Measurements from ENCODE around the gene CRYBG2. TPM values are rescaled to one million over a fixed set of nuclear protein-coding genes. Genes with fewer than 3 reads are reported as not detected.

The CRYBG2 gene
- total and polyA plus RNA-seq, 4 donors: 0.37 to 7.7 (median 2.7) TPM

- H3K4me1 ChIP-seq (ENCODE audit: control insufficient read depth in 5 of 5, insufficient read depth in 5 of 5, low read length in 5 of 5): peaks cover 0 to 18% (median 0%) of the 10 kb centered on the region in 5 donors
- H3K27ac ChIP-seq (ENCODE audit: low read depth in 1 of 2, low read length in 1 of 2): peak overlapping the region in 1 of 2 donors; percentile 91
- H3K36me3 ChIP-seq (ENCODE audit: control insufficient read depth in 4 of 4, insufficient read depth in 4 of 4, low read length in 4 of 4): peaks cover 0 to 7% (median 3%) of the 10 kb centered on the region in 4 donors
- ATAC-seq (ENCODE audit: insufficient read depth, low FRiP score) (no peak), DNase-seq (no peak)
- TF ChIP-seq, protein P1, sequence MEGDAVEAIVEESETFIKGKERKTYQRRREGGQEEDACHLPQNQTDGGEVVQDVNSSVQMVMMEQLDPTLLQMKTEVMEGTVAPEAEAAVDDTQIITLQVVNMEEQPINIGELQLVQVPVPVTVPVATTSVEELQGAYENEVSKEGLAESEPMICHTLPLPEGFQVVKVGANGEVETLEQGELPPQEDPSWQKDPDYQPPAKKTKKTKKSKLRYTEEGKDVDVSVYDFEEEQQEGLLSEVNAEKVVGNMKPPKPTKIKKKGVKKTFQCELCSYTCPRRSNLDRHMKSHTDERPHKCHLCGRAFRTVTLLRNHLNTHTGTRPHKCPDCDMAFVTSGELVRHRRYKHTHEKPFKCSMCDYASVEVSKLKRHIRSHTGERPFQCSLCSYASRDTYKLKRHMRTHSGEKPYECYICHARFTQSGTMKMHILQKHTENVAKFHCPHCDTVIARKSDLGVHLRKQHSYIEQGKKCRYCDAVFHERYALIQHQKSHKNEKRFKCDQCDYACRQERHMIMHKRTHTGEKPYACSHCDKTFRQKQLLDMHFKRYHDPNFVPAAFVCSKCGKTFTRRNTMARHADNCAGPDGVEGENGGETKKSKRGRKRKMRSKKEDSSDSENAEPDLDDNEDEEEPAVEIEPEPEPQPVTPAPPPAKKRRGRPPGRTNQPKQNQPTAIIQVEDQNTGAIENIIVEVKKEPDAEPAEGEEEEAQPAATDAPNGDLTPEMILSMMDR (IDR thresholded peaks at IDR 0.05; ENCODE audit: control extremely low read depth, extremely low read depth): no peak
- H3K9ac ChIP-seq (ENCODE audit: insufficient read depth in 1 of 2, low read length in 2 of 2): no peak overlapping the region
- no peak overlapping the region for H3K4me3 ChIP-seq
- H3K27me3 ChIP-seq (ENCODE audit: control insufficient read depth in 3 of 3, insufficient read depth in 3 of 3, low read length in 2 of 3): no peaks in the 10 kb centered on the region
- no peaks in the 10 kb centered on the region for H3K9me3 ChIP-seq (ENCODE audit: control insufficient read depth in 4 of 4, insufficient read depth in 3 of 4, low read length in 3 of 4)
- WGBS, 2 donors: 24 to 51% methylated on average over 5 of the region's 5 CpGs
Measured at GRCh38 chr1:26288311-26288941, 65.5 kb downstream of the CRYBG2 start.

- no peaks in the 10 kb centered on the region for H3K9me3 ChIP-seq (ENCODE audit: control insufficient read depth in 4 of 4, insufficient read depth in 3 of 4, low read length in 3 of 4)
- H3K27me3 ChIP-seq (ENCODE audit: control insufficient read depth in 3 of 3, insufficient read depth in 3 of 3, low read length in 2 of 3): no peaks in the 10 kb centered on the region
- TF ChIP-seq, protein P1 (IDR thresholded peaks at IDR 0.05; ENCODE audit: control extremely low read depth, extremely low read depth): no peak
- H3K4me3 ChIP-seq: no peak overlapping the region
- 59 to 74% methylated on average over 5 of the region's 5 CpGs for WGBS, 2 donors
- ATAC-seq (ENCODE audit: insufficient read depth, low FRiP score) (no peak), DNase-seq (no peak)
- H3K36me3 ChIP-seq (ENCODE audit: control insufficient read depth in 4 of 4, insufficient read depth in 4 of 4, low read length in 4 of 4): peaks cover 0 to 7% (median 3%) of the 10 kb centered on the region in 4 donors
- peak overlapping the region in 1 of 2 donors; percentile 4 for H3K27ac ChIP-seq (ENCODE audit: low read depth in 1 of 2, low read length in 1 of 2)
- no peak overlapping the region for H3K9ac ChIP-seq (ENCODE audit: insufficient read depth in 1 of 2, low read length in 2 of 2)
- peaks cover 0 to 18% (median 0%) of the 10 kb centered on the region in 5 donors for H3K4me1 ChIP-seq (ENCODE audit: control insufficient read depth in 5 of 5, insufficient read depth in 5 of 5, low read length in 5 of 5)
Measured at GRCh38 chr1:26287811-26288210, 66.1 kb downstream of the CRYBG2 start.

GRCh38 chr1:26287033-26287711, 66.8 kb downstream of the CRYBG2 start:
- peaks cover 0 to 24% (median 0%) of the 10 kb centered on the region in 5 donors for H3K4me1 ChIP-seq (ENCODE audit: control insufficient read depth in 5 of 5, insufficient read depth in 5 of 5, low read length in 5 of 5)
- TF ChIP-seq, protein P1 (IDR thresholded peaks at IDR 0.05; ENCODE audit: control extremely low read depth, extremely low read depth): no peak
- ATAC-seq (ENCODE audit: insufficient read depth, low FRiP score) (no peak), DNase-seq (no peak)
- H3K27ac ChIP-seq (ENCODE audit: low read depth in 1 of 2, low read length in 1 of 2): peak overlapping the region in 1 of 2 donors; percentile 17
- no peak overlapping the region for H3K4me3 ChIP-seq
- no peak overlapping the region for H3K9ac ChIP-seq (ENCODE audit: insufficient read depth in 1 of 2, low read length in 2 of 2)
- H3K9me3 ChIP-seq (ENCODE audit: control insufficient read depth in 4 of 4, insufficient read depth in 3 of 4, low read length in 3 of 4): no peaks in the 10 kb centered on the region
- peaks cover 0 to 12% (median 4%) of the 10 kb centered on the region in 4 donors for H3K36me3 ChIP-seq (ENCODE audit: control insufficient read depth in 4 of 4, insufficient read depth in 4 of 4, low read length in 4 of 4)
- WGBS, 2 donors: 27 to 54% methylated on average over 8 of the region's 8 CpGs
- no peaks in the 10 kb centered on the region for H3K27me3 ChIP-seq (ENCODE audit: control insufficient read depth in 3 of 3, insufficient read depth in 3 of 3, low read length in 2 of 3)

All from lung (tissue), 12 donors.